EH (cell line): ENCODE measurements around the gene ZNF425.
"Not testable (repeated sequence)": the region's sequence is repeated elsewhere in the genome, so short reads cannot be mapped to it uniquely, and the experiment has no call there.

ENCODE experiments used
- DNase-seq: peaks from one replicate; pipeline ENCODE4 v3.0.0-alpha.2; 2015; ENCODE audit warnings: low read depth

The ZNF425 gene

DNA sequence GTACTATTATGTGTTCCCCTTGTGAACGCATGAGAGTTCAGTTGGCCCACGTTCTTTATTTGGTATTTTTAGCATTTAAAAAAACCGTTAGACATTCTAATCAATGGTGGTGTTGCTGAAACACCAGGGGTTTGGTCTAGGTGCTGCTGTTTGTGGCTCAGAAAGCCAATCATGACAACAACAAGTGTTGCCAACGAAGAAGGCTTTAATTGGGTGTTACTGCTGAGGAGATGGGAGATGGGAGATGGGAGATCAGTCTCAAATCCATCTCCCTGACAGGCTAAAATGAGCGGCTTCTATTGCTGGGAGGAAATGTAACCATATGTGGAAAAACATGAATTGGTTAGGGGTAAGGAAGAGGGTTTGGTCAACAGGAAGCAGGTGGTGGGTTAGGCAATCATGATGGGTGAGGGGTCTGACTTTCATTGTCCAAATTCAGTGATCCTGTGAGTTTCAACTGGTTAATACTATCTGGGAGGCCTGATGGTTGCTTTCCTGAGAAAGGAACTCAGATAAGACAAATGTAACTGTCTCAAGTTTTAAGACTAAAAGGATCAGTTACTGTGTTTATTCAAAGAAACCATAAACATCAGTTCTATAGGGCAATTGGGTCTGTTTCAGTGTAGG lies 4.6 kb upstream of the ZNF425 start:
- DNase-seq = no peak

- DNase-seq = peak; percentile 55
Measured at GRCh38 chr7:149126662-149127266, 640 bp upstream of the ZNF425 start.

- peak; percentile 25 for DNase-seq
Measured at GRCh38 chr7:149125189-149125862, 798 bp downstream of the ZNF425 start.

DNA sequence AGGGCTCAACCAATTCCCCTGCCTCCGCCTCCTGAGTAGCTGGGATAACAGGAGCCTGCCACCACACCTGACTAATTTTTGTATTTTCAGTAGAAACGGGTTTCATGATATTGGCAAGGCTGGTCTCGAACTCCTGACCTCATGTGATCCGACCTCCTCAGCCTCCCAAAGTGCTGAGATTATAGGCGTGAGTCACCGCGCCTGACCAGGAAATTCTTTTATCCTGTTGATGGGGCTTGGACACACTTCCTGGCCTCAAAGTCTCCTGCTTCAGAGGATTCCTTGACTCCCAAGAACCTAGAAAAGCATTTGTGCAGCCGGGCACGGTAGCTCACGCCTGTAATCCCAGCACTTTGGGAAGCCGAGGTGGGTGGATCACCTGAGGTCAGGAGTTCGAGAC lies 16.2 kb downstream of the ZNF425 start:
- DNase-seq = no peak

DNA sequence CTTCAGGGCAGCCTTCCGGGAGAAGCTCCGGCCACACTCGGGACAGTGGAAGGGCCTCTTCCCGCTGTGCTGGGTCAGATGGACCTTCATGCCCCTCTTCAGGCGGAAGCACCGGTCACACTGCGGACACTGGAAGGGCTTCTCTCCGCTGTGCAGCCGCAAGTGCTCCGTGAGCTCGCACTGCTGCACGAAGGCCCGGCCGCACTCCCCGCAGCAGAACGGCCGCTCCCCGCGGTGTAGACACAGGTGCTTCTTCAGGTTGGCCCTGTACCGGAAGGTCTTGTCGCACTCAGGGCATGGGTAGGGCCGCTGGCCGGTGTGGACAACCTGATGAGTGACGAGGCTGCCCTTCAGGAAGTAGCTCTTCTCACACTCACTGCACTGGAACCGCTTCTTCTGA lies 21.4 kb downstream of the ZNF425 start:
- DNase-seq = no peak

- DNase-seq = no peak
Measured at GRCh38 chr7:149104214-149104613, 21.9 kb downstream of the ZNF425 start.

DNA sequence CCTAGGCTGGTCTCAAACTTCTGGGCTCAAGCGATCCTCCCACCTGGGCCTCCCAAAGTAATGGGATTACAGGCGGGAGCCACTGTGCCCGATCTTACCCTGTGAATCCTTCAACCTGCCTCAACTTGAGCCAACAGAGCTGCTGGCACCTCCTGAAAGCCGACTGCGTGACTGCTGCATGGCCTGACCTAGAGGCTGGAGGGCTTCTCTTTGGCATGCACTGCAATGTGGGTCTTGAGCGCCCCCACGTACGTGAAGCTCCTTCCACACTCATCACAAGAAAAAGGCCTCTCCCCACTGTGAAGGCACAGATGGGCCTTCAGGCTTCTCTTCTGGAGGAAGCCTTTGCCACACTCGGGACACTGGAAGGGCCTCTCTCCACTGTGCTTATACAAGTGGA lies 22.7 kb downstream of the ZNF425 start:
- DNase-seq = no peak

DNA sequence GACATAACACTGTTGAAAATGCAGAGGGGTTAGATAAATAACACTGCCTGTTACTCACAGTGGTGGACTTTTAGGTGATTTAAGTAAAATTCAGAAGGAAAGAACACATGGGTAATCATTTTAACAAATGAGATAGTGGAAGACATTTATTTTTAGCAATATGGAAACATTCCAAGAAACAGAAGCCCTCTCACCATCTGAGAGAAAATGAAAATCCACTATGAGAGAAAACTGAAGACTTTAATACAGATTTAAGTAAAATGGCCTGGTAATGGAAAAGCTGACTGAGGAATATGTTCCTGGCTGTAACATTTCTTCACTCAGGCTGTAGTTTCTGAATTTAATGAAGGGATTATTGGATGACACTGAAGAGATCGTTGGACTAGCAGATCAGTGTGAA lies 23.5 kb downstream of the ZNF425 start:
- no peak for DNase-seq

- no peak for DNase-seq
Measured at GRCh38 chr7:149100821-149101220, 25.3 kb downstream of the ZNF425 start.

DNA sequence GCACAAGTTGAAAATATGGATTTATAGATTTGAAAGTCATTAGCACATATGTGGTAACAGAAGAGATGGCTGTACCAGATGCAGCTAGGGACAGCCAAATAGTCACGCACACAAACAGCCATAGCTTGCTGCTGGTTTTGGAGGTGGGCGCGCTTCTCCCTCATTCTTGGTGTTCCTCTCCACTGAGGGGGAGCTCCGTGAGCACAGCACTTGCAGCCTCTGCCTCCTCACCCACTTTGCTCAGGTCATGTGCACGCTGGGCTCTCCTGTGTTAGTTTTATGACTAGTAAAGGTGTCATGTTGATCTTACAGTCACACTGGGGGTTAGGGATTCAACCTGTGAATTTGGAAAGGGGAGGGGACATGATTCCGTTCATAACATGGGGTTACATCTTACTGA lies 27.1 kb downstream of the ZNF425 start:
- DNase-seq = no peak

DNA sequence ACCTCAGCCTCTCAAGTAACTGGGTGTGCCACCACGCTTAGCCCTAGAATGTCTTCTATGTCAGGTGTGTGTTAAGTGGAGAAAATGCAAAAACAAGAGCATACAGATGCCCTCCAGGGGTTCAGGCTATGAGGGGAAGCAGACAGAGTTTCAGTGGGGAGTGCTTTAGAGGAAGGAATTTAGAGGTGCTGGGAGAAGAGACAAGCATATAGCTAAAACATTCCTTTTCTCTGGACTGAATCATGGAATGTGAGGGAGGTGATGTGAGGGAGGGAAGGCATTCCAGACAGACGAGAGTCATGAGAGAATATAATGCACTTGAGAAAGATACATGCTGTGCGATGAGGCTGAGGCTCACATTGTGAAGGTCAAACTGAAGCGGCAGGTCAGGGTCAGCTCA lies 29.0 kb downstream of the ZNF425 start:
- DNase-seq = peak; percentile 21

- no peak for DNase-seq
Measured at GRCh38 chr7:149093228-149093627, 32.9 kb downstream of the ZNF425 start.

GRCh38 chr7:149092244-149092643 lies 33.9 kb downstream of the ZNF425 start:
- not testable (repeated sequence) for DNase-seq

DNA sequence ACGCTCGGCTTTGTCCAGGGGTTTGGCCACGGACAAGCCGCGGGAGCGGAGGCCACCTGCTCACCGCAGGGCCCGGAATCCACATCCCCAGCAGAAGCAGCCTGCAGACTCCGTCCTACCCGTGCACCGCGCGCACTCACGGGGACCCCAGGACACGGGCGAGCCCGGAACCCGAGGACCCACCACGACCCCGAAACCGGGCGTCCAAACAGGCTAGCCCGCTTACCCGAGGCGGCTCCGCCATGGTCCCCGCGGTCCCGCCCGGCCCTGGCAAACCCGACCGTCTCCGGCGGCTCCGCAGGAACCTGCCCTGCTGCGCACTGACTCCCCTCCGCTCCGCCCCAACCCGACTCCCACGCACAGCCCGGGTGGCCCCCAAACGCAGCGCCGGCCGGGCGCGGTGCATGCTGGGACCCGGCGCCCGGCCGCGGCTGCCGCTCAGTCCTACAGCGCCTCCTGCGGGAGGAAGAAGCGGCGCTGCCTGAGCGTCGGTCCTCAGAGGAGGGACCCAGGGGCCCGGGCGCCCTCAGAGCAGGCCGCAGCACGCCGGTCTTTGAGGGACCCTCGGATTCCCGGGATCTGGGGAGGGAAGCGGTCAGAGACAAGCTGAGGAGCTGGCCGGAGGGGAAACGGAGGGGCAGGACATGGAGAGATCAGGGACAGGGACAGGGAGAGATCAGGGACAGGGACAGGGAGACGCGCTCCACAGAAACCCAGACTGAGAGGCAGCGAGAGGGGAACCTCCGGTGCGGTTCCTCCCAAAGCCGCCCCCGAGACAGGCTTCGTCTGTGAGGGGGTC lies 35.5 kb downstream of the ZNF425 start, which contains the start of gene ZNF786:
ZNF786 (minus strand) TSS at position 322 of the 799 bp plus-strand sequence; CDS start at position 244, 78 bp downstream.
- DNase-seq = peak; percentile 89

DNA sequence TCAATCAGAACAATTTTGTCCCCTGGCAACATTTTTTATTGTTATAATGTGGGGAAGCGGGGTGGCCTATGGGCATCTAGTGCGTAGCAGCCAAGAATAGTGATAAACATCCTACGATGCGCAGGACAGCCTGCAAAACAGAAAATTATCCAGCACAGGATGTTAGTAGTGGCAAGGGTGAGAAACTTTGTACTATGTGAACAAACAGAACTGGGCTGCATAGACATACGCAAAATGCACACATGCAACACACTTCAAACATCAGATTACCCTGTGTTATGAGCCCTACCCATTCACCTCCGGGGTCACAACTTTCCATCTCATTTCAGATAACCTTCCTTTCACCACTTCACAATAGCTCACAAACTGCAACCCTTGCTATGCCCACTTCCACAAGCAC lies 38.7 kb downstream of the ZNF425 start:
- DNase-seq = no peak

GRCh38 chr7:149085866-149086265 lies 40.3 kb downstream of the ZNF425 start:
- no peak for DNase-seq

- no peak for DNase-seq
Measured at GRCh38 chr7:149084407-149084806, 41.7 kb downstream of the ZNF425 start.

- DNase-seq = no peak
Measured at GRCh38 chr7:149081914-149082313, 44.2 kb downstream of the ZNF425 start.

- no peak for DNase-seq
Measured at GRCh38 chr7:149077594-149077993, 48.5 kb downstream of the ZNF425 start.

DNA sequence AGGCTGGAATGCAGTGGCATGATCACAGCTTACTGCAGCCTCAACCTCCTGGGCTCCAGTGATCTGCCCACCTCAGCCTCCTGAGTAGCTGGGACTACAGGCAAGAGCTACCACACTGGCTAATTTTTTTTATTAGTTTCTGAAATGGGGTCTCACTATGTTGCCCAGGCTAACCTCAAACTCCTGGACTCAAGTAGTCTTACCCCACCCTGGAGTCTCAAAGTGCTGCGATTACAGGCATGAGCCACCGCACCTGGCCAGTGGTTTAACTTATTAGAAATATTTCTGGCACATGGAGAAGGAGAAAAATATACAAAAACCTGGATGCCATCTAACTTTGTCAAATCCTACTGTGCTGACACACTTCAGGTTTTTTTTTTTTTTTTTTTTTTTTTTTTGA lies 50.8 kb downstream of the ZNF425 start:
- DNase-seq = no peak

DNA sequence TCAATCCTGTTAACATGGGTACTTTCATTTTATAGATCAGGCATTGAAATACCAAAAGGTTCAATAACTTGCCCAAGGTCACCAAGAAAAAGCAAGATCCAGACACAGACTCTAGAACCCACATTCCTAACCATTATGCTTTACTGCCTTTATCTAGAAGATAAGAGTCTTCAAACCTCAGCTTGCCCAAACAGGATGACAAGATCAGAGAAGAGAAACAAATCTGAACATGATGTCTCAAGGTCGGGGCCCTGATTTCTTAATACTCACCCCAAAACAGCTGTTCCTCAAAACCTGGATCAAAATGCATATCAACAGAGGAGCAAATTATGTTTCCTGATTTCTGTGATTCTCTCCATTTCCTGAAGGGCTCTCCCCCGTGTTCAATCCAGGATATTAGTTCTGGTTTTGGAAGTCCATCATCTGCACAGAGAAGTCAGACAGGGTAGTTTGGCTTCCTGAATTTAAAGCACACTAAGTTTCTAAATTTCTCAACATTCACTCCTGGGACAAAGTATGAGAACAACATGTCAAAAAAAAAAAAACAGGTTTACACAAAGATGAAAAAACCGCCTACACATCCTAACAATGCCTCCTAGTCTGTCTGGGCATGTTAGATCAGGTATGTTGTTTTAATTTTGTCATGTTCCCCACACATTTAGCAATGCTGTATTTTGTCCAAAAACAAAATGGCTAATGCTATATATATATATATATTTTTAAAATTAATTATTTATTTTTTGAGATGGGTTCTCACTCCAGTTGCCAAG lies 51.8 kb downstream of the ZNF425 start:
- DNase-seq = no peak

DNA sequence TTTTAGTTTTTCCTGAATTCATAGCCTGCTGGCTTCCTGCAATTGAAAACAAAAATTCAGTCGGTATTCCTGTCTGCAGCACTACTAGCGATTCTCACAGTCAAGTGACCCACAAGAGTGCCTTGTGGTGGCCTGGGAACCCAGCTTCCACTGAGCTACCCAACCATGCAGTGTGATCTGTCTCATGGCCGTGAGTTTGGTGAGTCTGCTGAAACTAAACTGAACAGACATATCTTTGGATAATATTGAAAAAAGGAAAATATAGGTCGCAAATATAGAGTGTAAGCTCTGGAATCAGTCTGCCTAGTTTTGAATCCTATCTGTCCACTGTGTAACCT lies 53.7 kb downstream of the ZNF425 start:
- no peak for DNase-seq
